HL-60 (cell line): ENCODE results near the gene HBD.

ENCODE experiments used
- DNase-seq, 2 experiments: peaks; one replicate each; pipeline ENCODE4 v3.0.0-alpha.2; 2010 to 2020; ENCODE audit warnings: low read depth in 1 of 2, low spot score in 1 of 2
- H3K27ac ChIP-seq: fragments of 250-450 bp; sonication (Bioruptor Pico); replicated peaks from 2 replicates; pipeline ENCODE4 v1.5.1; 2020; ENCODE audit warnings: mild to moderate bottlenecking, moderate library complexity
- H3K27me3 ChIP-seq: fragments of 250-450 bp; sonication (Bioruptor Pico); 2 replicates; pipeline ENCODE4 v1.5.1; 2021; ENCODE audit warnings: mild to moderate bottlenecking, moderate library complexity; ENCODE audit not compliant: insufficient read depth, poor library complexity, severe bottlenecking
- H3K4me3 ChIP-seq: replicated peaks from 2 replicates; pipeline ENCODE4 v1.5.1; 2011; ENCODE audit warnings: mild to moderate bottlenecking, control low read depth, low read length; ENCODE audit not compliant: insufficient read depth
- GABPA ChIP-seq: IDR thresholded peaks from 2 replicates; pipeline ENCODE4 v1.6.1; 2012; ENCODE audit warnings: low read depth
- POLR2AphosphoS5 ChIP-seq: IDR thresholded peaks from 2 replicates; pipeline ENCODE4 v1.6.1; 2012; ENCODE audit warnings: low read depth
- SPI1 ChIP-seq: IDR thresholded peaks from 2 replicates; pipeline ENCODE4 v1.6.1; 2012; ENCODE audit warnings: low read depth, mild to moderate bottlenecking, borderline replicate concordance
- TF ChIP-seq, protein P1 (sequence below): IDR thresholded peaks from one replicate; pipeline ENCODE4 v1.5.1; 2011; ENCODE audit warnings: low read length, control low read depth, inconsistent platforms; ENCODE audit not compliant: insufficient read depth
- TF ChIP-seq, protein P2 (sequence below): IDR thresholded peaks from 2 replicates; pipeline ENCODE4 v1.6.1; 2012; ENCODE audit warnings: low read depth; ENCODE audit not compliant: insufficient replicate concordance

HBD gene

DNA sequence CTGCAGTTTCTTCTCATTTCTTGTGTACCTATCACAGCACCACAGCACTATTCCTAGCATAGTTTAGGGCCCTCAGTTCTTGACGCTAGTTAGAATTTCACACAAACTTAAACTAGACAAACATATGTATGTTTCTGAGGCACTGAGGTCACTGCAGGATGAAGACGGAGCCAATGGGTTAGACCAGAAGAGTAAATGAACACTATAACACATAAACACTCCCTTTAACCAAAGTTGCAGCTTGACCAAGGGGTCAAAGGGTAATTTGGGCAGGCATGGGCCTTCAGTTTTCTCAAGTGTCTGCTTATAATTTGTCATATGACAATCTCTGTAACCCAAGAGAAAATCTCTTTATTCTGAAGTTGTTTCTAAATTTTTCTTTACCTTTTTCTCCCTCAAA lies 48.3 kb upstream of the HBD start:
- H3K27ac ChIP-seq: no peak overlapping the region
- DNase-seq: no peak
- no peak overlapping the region for H3K4me3 ChIP-seq
- no peaks in the 10 kb centered on the region for H3K27me3 ChIP-seq
- TF ChIP-seq, protein P1, sequence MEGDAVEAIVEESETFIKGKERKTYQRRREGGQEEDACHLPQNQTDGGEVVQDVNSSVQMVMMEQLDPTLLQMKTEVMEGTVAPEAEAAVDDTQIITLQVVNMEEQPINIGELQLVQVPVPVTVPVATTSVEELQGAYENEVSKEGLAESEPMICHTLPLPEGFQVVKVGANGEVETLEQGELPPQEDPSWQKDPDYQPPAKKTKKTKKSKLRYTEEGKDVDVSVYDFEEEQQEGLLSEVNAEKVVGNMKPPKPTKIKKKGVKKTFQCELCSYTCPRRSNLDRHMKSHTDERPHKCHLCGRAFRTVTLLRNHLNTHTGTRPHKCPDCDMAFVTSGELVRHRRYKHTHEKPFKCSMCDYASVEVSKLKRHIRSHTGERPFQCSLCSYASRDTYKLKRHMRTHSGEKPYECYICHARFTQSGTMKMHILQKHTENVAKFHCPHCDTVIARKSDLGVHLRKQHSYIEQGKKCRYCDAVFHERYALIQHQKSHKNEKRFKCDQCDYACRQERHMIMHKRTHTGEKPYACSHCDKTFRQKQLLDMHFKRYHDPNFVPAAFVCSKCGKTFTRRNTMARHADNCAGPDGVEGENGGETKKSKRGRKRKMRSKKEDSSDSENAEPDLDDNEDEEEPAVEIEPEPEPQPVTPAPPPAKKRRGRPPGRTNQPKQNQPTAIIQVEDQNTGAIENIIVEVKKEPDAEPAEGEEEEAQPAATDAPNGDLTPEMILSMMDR: no peak
- TF ChIP-seq SPI1 (no peak), GABPA (no peak)

DNA sequence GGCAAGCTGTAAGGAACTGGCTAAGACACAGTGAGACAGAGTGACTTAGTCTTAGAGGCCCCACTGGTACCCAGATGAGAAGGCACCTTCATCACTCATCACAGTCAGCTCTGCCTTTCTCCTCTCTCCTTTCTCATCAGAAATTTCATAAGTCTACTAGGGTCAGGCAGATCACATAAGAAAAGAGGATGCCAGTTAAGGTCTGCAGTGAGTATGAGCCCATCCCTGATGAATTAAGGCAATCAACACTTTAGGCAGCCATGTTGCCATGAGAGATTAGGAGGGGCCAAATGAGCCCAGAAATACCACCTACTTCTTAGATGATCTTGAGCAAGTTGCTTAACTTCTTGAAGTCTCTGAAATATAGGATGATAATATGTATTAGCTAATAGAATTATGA lies 47.3 kb upstream of the HBD start:
- no peak overlapping the region for H3K4me3 ChIP-seq
- TF ChIP-seq GABPA (no peak), SPI1 (no peak), POLR2AphosphoS5 (no peak)
- TF ChIP-seq, protein P2, sequence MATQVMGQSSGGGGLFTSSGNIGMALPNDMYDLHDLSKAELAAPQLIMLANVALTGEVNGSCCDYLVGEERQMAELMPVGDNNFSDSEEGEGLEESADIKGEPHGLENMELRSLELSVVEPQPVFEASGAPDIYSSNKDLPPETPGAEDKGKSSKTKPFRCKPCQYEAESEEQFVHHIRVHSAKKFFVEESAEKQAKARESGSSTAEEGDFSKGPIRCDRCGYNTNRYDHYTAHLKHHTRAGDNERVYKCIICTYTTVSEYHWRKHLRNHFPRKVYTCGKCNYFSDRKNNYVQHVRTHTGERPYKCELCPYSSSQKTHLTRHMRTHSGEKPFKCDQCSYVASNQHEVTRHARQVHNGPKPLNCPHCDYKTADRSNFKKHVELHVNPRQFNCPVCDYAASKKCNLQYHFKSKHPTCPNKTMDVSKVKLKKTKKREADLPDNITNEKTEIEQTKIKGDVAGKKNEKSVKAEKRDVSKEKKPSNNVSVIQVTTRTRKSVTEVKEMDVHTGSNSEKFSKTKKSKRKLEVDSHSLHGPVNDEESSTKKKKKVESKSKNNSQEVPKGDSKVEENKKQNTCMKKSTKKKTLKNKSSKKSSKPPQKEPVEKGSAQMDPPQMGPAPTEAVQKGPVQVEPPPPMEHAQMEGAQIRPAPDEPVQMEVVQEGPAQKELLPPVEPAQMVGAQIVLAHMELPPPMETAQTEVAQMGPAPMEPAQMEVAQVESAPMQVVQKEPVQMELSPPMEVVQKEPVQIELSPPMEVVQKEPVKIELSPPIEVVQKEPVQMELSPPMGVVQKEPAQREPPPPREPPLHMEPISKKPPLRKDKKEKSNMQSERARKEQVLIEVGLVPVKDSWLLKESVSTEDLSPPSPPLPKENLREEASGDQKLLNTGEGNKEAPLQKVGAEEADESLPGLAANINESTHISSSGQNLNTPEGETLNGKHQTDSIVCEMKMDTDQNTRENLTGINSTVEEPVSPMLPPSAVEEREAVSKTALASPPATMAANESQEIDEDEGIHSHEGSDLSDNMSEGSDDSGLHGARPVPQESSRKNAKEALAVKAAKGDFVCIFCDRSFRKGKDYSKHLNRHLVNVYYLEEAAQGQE: no peak
- TF ChIP-seq, protein P1: no peak
- no peak overlapping the region for H3K27ac ChIP-seq
- no peaks in the 10 kb centered on the region for H3K27me3 ChIP-seq
- no peak for DNase-seq

DNA sequence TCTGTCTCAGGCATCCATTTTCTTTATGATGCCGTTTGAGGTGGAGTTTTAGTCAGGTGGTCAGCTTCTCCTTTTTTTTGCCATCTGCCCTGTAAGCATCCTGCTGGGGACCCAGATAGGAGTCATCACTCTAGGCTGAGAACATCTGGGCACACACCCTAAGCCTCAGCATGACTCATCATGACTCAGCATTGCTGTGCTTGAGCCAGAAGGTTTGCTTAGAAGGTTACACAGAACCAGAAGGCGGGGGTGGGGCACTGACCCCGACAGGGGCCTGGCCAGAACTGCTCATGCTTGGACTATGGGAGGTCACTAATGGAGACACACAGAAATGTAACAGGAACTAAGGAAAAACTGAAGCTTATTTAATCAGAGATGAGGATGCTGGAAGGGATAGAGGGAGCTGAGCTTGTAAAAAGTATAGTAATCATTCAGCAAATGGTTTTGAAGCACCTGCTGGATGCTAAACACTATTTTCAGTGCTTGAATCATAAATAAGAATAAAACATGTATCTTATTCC lies 46.4 kb upstream of the HBD start:
- TF ChIP-seq, protein P1: no peak
- TF ChIP-seq SPI1: no peak
- TF ChIP-seq GABPA: no peak
- TF ChIP-seq, protein P2: no peak
- no peak for TF ChIP-seq POLR2AphosphoS5
- no peak overlapping the region for H3K4me3 ChIP-seq

DNA sequence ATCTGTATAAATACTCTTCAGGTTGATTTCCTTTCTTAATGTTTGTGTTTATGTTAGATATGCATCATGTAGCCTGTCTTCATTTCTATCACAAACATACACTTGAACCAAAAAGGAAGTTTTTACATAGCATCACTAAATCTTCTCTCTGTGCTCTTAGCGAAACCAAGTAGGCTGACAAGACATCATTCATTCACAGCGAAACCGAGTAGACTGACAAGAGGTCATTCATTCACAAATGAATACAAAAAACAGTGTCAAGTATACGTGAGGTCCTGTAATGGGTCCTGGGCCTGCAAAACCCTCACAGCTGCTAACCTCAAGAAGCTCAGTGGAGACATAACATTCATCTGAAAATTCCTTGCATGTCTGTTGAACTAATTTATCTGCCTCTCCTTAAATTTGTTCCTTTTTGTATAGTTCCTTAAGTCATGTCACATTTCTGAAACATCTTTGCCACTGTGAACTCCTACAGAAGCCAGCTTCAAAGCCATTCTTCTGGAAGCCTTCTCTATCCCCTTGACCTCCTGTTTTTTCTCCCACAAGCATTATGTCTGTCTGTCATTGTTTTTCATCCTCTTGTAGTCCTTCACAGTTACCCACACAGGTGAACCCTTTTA lies 45.3 kb upstream of the HBD start:
- TF ChIP-seq GABPA: no peak
- TF ChIP-seq, protein P1: no peak
- no peak for TF ChIP-seq SPI1
- no peak for TF ChIP-seq POLR2AphosphoS5
- Histone ChIP-seq H3K27me3 (no peaks in the 10 kb centered on the region), H3K4me3 (no peak overlapping the region), H3K27ac (no peak overlapping the region)
- no peak for DNase-seq

More for the DNA sequence above, 46.4 kb upstream of the HBD start:
- Histone ChIP-seq H3K27me3 (no peaks in the 10 kb centered on the region), H3K27ac (no peak overlapping the region)
- peak; percentile 66 to 78 for DNase-seq
